ENCODE results near the gene TUBB2B.

DNA sequence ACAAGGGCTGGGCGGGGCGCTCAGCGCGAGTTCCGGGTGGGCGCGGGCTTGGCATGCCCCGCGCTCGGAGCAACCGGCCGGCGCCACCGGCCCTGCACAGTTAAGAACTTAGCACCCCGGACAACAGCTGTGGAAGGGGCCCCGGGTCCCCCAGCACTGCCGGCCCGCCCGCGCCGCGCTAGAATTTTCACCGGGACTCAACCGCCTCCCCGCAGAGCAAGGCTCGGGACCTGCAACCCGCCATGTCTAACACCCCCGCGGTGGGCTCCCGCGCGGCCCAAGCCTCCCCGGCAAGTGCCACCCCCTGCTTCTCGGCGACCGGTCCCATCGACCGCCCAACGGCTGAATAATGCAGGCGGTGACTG is 26.1 kb upstream of the TUBB2B start:
- TF ChIP-seq YY1 (IDR thresholded peaks at IDR 0.05; ENCODE audit: insufficient read depth, insufficient read length) (no peak), ZNF274 (IDR thresholded peaks at IDR 0.05; ENCODE audit: low read depth, low read length) (no peak), SUZ12 (IDR thresholded peaks at IDR 0.05; ENCODE audit: extremely low read depth, insufficient read depth, insufficient read length) (no peak)

Data from NT2/D1 (cell line).